Astrocyte of the cerebellum (primary cell): ENCODE measurements around the gene C10orf120.

Experiments used
- DNase-seq: peaks from one replicate; pipeline ENCODE4 v3.0.0-alpha.2; 2011; ENCODE audit warnings: low read depth
- H3K4me3 ChIP-seq: 2 replicates; pipeline ENCODE4 v1.5.1; 2011; ENCODE audit warnings: mild to moderate bottlenecking, low read depth, low read length, moderate library complexity
- in situ Hi-C: cut with HindIII; loops from 2 replicates; pipeline ENCODE4 v1.10.0; 2017; ENCODE audit warnings: low sequenced_read_pairs
- TF ChIP-seq, protein P1 (sequence below): IDR thresholded peaks from 2 replicates; pipeline ENCODE4 v1.5.1; 2012; ENCODE audit warnings: low read length, low read depth, moderate library complexity, mild to moderate bottlenecking; ENCODE audit errors: missing control alignments

Gene C10orf120

DNA sequence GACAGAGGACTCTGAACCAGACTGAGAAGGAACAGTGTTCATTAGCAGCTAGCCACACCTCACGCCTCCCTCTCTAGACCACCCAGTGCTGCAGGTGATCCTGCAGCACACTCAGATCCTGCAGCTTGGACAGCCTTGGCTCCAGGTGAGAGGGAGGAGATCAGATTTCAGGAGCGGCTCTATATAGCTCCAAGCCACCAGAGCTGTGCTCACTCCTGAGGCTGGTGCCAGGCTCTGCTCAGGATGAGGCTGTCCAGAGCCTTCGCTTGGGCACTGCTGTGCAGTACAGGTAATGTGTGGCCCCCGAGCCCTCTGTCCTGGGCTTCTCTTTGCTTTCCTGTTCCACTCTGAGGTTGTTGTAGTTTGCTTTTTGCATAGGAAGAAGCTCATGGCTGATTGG, 42.4 kb downstream of the C10orf120 start:
- in situ Hi-C loops = no loop called here
- TF ChIP-seq, protein P1, sequence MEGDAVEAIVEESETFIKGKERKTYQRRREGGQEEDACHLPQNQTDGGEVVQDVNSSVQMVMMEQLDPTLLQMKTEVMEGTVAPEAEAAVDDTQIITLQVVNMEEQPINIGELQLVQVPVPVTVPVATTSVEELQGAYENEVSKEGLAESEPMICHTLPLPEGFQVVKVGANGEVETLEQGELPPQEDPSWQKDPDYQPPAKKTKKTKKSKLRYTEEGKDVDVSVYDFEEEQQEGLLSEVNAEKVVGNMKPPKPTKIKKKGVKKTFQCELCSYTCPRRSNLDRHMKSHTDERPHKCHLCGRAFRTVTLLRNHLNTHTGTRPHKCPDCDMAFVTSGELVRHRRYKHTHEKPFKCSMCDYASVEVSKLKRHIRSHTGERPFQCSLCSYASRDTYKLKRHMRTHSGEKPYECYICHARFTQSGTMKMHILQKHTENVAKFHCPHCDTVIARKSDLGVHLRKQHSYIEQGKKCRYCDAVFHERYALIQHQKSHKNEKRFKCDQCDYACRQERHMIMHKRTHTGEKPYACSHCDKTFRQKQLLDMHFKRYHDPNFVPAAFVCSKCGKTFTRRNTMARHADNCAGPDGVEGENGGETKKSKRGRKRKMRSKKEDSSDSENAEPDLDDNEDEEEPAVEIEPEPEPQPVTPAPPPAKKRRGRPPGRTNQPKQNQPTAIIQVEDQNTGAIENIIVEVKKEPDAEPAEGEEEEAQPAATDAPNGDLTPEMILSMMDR = no peak
- no peak for DNase-seq

DNA sequence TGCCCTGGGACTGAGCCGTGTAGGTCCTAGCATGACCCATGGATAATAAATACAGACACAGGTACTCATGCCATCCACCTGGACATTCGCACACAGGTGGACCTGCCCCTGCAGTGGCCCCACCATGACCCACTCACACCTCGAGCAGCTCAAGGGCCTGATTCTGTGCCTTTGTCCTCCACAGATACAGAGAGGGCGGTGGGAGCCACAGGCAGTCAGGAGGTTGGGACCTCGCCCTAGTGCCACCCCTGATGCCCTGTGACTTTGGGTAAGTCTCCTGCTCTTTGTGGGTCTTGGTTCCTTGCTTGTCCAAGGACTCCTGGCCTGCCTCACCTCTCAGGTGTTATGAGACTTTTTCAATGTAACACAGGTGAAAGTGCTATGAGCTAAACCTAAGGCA, 42.9 kb downstream of the C10orf120 start:
- TF ChIP-seq, protein P1 = no peak
- no peak overlapping the region for H3K4me3 ChIP-seq
- in situ Hi-C loops = no loop called here
- no peak for DNase-seq

More for the DNA sequence above, 42.4 kb downstream of the C10orf120 start:
- H3K4me3 ChIP-seq = no peak overlapping the region

DNA sequence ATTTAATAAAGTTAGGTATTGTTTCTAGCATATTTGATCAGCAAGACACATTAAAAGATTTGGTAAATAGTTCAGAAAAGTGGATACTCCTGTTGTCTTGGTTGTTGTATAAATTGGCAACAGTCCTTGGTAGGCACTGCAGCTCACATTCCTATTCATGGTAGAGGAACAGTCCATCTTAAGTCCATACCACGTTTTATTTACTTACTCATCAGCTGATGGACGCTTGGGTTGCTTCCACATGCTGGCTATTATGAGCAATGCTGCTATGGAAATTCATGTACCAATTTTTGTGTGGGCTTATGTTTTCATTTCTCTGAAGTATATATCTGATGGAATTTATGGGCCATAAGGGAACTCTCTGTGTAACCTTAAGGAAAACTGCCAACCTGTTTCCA, 43.3 kb downstream of the C10orf120 start:
- TF ChIP-seq, protein P1 = no peak
- H3K4me3 ChIP-seq = no peak overlapping the region
- DNase-seq = no peak
- in situ Hi-C loops = no loop called here

DNA sequence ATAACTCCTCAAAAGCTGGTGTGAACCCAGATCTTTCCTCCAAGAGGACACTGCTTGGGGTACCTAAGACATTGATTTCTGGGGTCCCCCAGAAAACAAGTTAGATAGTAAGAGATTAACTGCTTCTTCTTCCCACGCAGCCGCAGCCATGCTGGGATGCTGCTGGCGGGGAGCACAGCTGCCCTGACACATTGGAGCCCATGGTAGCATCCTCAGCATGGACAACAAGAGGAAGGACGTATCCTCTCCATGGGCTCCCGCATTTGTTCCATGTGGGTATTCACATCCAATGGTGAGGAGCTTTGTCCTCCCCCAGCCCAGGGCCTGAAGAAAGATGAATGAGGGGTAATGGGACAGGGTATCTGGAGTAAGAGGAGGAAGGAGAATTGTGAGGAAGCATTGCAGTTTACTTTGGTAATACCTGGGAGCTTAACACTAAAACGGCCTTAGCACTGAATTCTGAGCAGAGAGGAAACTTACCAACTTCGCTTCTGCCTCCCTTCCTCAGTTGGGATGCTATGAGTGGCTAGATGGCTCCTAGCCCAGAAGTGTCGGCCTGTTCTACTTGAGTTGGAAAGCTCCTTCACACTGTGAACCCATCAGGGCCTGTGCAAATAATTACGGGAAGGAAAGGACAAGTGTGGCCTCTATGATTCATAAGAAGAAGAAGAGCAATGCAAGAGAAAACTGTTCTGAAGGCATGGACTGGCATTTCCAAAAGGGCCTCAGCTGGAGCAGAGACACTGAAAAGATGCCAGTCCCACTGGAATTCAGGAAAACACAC, 43.9 kb downstream of the C10orf120 start:
- no peak for DNase-seq
- in situ Hi-C loops = no loop called here
- H3K4me3 ChIP-seq = no peak overlapping the region
- TF ChIP-seq, protein P1 = no peak

DNA sequence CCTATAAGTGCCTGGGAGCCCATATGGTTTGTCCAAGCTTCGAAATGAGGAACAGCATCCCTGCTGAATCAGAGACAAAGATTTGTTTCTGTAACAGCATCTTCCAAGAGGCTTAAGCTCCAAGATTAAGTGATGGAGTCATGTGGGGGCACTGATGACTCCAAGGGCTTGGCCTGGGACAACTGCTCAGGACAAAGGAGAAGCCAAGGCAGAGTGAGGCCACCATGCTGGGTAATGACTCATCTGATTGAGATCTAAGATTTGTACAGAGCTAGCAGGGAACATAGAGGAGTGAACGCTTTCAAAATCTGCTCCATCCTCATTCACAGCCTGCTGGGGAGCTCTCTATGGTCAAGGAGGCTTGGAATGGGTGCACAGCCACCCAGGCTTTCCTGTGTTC, 49.3 kb downstream of the C10orf120 start:
- TF ChIP-seq, protein P1 = no peak
- DNase-seq = no peak
- in situ Hi-C loops = no loop called here
- no peak overlapping the region for H3K4me3 ChIP-seq

DNA sequence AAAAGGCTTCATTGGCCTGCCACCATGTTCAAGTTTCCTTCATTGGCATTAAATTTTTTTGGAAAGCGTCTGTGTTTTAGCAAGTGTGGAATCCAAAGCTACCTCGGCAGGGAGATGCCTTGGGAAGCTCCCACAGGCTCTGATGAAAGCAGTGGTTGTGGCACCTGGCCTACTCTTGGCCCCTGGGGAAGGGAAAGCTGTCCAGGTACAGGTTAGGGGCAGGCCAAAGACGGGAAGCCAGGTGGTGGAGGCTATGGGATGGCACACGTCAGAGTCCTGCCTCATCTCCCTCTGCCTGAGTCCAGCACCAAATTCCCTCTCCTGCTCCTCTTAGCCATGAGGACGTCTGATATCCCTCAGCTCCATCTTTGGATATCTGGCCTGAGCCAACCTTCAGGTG, 49.7 kb downstream of the C10orf120 start:
- TF ChIP-seq, protein P1 = no peak
- in situ Hi-C loops = no loop called here
- no peak overlapping the region for H3K4me3 ChIP-seq
- no peak for DNase-seq
